A673 (cell line): ENCODE measurements around the gene RUNDC3A.

Source experiments
- CTCF ChIP-seq: fragments of 300-800, 200-600 bp; sonication (generic); conservative IDR thresholded peaks from 2 replicates; pipeline ENCODE4 v1.5.1; 2017; ENCODE audit warnings: low read depth, mild to moderate bottlenecking, antibody characterized with exemption, low read length, moderate library complexity, mixed read lengths
- EZH2 ChIP-seq: fragments of 200-600 bp; sonication (generic); IDR thresholded peaks from 2 replicates; pipeline ENCODE4 v1.6.1; 2017; ENCODE audit warnings: borderline replicate concordance, low read depth, mild to moderate bottlenecking, mixed read lengths, antibody characterized with exemption, low read length; ENCODE audit not compliant: poor library complexity, severe bottlenecking

DNA sequence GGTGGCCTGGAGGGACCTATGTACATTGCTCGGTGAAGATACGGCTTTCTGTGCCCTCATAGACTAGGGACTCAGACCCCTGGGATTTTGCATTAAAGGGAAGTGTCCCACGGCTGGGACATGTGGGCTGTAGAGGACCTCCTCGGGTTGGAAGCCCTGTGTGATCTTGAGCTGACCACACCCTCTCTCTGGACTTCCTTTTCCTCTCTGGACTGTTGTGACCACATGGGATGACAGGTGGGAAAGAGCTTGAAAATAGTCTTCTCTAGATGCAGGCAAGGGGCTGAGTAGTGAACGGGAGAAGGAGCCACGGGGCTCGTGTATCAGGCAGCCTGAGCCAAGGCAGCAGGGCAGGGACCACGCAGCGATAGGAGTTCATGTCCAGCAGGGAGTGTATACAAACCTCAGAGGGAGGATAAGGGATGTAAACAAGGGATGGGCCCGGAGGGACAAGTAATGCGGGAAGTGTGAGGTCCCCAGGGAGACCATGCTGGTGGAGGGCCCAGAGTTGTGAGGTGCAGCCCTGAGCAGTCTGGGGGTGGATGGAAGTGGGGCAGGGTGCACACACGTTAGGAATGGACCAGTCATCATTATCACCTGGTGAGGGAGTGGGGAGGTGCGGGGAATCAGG lies 36.0 kb upstream of the RUNDC3A start:
- TF ChIP-seq CTCF (no peak), EZH2 (no peak)
